B cell (primary cell): ENCODE measurements around the gene PIN4. TPM values are rescaled to one million over a fixed set of nuclear protein-coding genes. Genes with fewer than 3 reads are reported as not detected.

ENCODE experiments used
- ATAC-seq: fragments of 200-7000 bp; cut with Tn5 transposase; one replicate; pipeline ENCODE4 v1.10.0; 2021; ENCODE audit warnings: low read depth, mild to moderate bottlenecking, moderate number of reproducible peaks, moderate library complexity
- CTCF ChIA-PET: fragments of 350-600 bp; sonication (Branson Sonifier 250); formaldehyde crosslinking; loops from one replicate; lab custom pipeline; 2021; ENCODE audit warnings: antibody characterized with exemption, inconsistent platforms; lab: Charles Lee
- POLR2A ChIA-PET: fragments of 350-600 bp; sonication (Branson Sonifier 250); formaldehyde crosslinking; loops from one replicate; lab custom pipeline; 2021; ENCODE audit warnings: antibody characterized with exemption; lab: Charles Lee
- DNase-seq: peaks from one replicate; pipeline ENCODE4 v3.0.0; 2013
- H2AFZ ChIP-seq: 2 replicates; pipeline ENCODE4 v1.6.1; 2012; ENCODE audit warnings: mild to moderate bottlenecking, low read depth, low read length; ENCODE audit not compliant: insufficient read depth, poor library complexity, severe bottlenecking
- H3K27ac ChIP-seq, 2 donors: 1 replicate in 1 of 2; 2 replicates in 1 of 2; pipeline ENCODE4 v1.5.1; 2012 to 2013; ENCODE audit warnings: low read length in 2 of 2, mild to moderate bottlenecking in 2 of 2, moderate library complexity in 1 of 2
- H3K27me3 ChIP-seq, 4 experiments: fragments of 200-600 bp in 1 of 4; sonication (generic) in 1 of 4; replicated peaks in 1 of 4; 1 replicate in 2 of 4; 2 replicates in 2 of 4; pipeline versions ENCODE4 v1.6.1 to v1.7.0; 2013 to 2016; ENCODE audit warnings: low read length in 3 of 4, mild to moderate bottlenecking in 2 of 4, mixed read lengths in 1 of 4, moderate library complexity in 1 of 4; ENCODE audit not compliant: insufficient read depth in 4 of 4, control insufficient read depth in 3 of 4; ENCODE audit errors: control extremely low read depth in 1 of 4
- H3K36me3 ChIP-seq, 2 experiments: replicated peaks in 1 of 2; 1 replicate in 1 of 2; 2 replicates in 1 of 2; pipeline versions ENCODE4 v1.6.1 to v1.7.1; 2013; ENCODE audit warnings: low read length in 1 of 2; ENCODE audit not compliant: insufficient read depth in 2 of 2, control insufficient read depth in 1 of 2; ENCODE audit errors: control extremely low read depth in 1 of 2, extremely low read depth in 1 of 2
- H3K4me1 ChIP-seq, 2 donors: fragments of 200-600 bp in 1 of 2; sonication (generic) in 1 of 2; 1 replicate in 1 of 2; 2 replicates in 1 of 2; pipeline versions ENCODE4 v1.5.1 to v1.6.1; 2013 to 2017; ENCODE audit warnings: low read length in 2 of 2; ENCODE audit not compliant: control insufficient read depth in 2 of 2, insufficient read depth in 2 of 2
- H3K4me2 ChIP-seq: replicated peaks from 2 replicates; pipeline ENCODE3; 2012; ENCODE audit warnings: mild to moderate bottlenecking, low read depth, low read length; ENCODE audit not compliant: poor library complexity, severe bottlenecking
- H3K4me3 ChIP-seq, 5 experiments: fragments of 200-600 bp in 1 of 5; sonication (generic) in 1 of 5; 1 replicate in 3 of 5; 2 replicates in 2 of 5; pipeline versions ENCODE4 v1.5.1 to v1.7.0; 2011 to 2016; ENCODE audit warnings: low read length in 4 of 5, mild to moderate bottlenecking in 4 of 5, low read depth in 2 of 5, control low read depth in 1 of 5, moderate library complexity in 1 of 5; ENCODE audit not compliant: insufficient read depth in 1 of 5; ENCODE audit errors: control extremely low read depth in 1 of 5, extremely low read depth in 1 of 5
- H3K79me2 ChIP-seq: fragments of 200-600 bp; sonication (generic); one replicate; pipeline ENCODE4 v1.6.0; 2016; ENCODE audit warnings: low read length; ENCODE audit not compliant: control insufficient read depth, insufficient read depth
- H3K9ac ChIP-seq: fragments of 200-600 bp; sonication (generic); 2 replicates; pipeline ENCODE4 v1.6.1; 2017; ENCODE audit warnings: mild to moderate bottlenecking, low read length, moderate library complexity
- H3K9me3 ChIP-seq, 3 donors: one replicate each; pipeline versions ENCODE4 v1.6.1 to v1.7.1; 2013; ENCODE audit warnings: low read length in 2 of 3; ENCODE audit not compliant: control insufficient read depth in 2 of 3, insufficient read depth in 1 of 3; ENCODE audit errors: control extremely low read depth in 1 of 3
- H4K20me1 ChIP-seq: 2 replicates; pipeline ENCODE4 v1.6.0; 2012; ENCODE audit warnings: mild to moderate bottlenecking, low read length; ENCODE audit not compliant: insufficient read depth, control insufficient read depth, poor library complexity, severe bottlenecking
- H3K27ac Mint-ChIP-seq: one replicate; pipeline ENCODE4 v1.8.0; 2021; ENCODE audit warnings: mixed read lengths
- H3K27me3 Mint-ChIP-seq: one replicate; pipeline ENCODE4 v1.8.0; 2021; ENCODE audit warnings: mixed read lengths
- H3K4me1 Mint-ChIP-seq: one replicate; pipeline ENCODE4 v1.8.0; 2021; ENCODE audit warnings: mixed read lengths
- H3K4me3 Mint-ChIP-seq: one replicate; pipeline ENCODE4 v1.8.0; 2021; ENCODE audit warnings: mixed read lengths
- H3K9me3 Mint-ChIP-seq: one replicate; pipeline ENCODE4 v1.8.0; 2022; ENCODE audit warnings: mixed read lengths; ENCODE audit not compliant: insufficient read depth
- EZH2 ChIP-seq: IDR thresholded peaks from 2 replicates; pipeline ENCODE4 v1.6.1; 2012; ENCODE audit warnings: borderline replicate concordance, low read depth, mild to moderate bottlenecking, moderate library complexity, low read length; ENCODE audit not compliant: insufficient read depth, poor library complexity, severe bottlenecking
- WGBS: methylation state at CpG from one replicate; pipeline ENCODE4 v1.1.5; 2013; ENCODE audit warnings: missing lambda C conversion rate; ENCODE audit not compliant: insufficient coverage; 5-methylcytosine and 5-hydroxymethylcytosine counted together
- intact Hi-C: fragments of 100-400 bp; cut with micrococcal nuclease; formaldehyde crosslinking; loops from one replicate; pipeline ENCODE4 v1.10.0; 2022
- polyA plus RNA-seq: library from polyadenylated mRNA; depleted of rRNA; stranded (reverse); fragments of >200 nt; gene quantifications from 2 replicates; pipeline ENCODE4 v1.2.3, GENCODE V29; 2012
- total RNA-seq, 2 donors: library from RNA; stranded (reverse); fragments of 120-200 nt in 1 of 2; gene quantifications; 1 replicate in 1 of 2; 2 replicates in 1 of 2; pipeline versions ENCODE4 v1.2.3 to v1.2.4, GENCODE V29; 2013 to 2022
- TF ChIP-seq, protein P1 (sequence below): fragments of 200-600 bp; IDR thresholded peaks from one replicate; pipeline ENCODE4 v1.8.0; 2022; ENCODE audit warnings: antibody characterized with exemption, mild to moderate bottlenecking

The PIN4 gene
- total and polyA plus RNA-seq, 2 donors (not counting 1 experiment from before 2014, with no cell fraction given): 2.5 to 16.0 TPM

DNA sequence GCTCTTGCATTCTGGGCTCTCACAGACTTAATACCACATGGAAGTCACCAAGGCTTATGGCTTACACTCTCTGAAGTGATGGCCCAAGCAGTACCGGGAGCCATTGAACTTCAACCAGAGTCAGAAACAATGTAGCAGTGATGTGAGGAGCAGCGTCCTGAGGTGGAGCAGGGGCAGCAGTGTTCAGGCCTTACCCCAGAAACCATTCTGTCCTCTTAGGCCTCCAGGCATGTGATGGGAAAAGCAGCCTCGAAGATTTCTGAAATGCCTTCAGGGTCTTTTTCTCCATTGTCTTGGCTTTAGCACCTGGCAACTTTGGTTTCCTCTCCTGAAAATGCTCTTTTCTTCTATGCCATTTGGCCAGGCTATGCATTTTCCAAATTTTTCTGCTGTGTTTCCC, 22.8 kb upstream of the PIN4 start:
- ATAC-seq: no peak
- Histone ChIP-seq H3K79me2 (no peaks in the 10 kb centered on the region), H3K4me2 (no peak overlapping the region), H3K4me1 (no peaks in the 10 kb centered on the region), H3K9me3 (peaks cover 0 to 7% (median 0%) of the 10 kb centered on the region in 3 donors), H3K9ac (no peak overlapping the region), H3K27ac (no peak overlapping the region), H4K20me1 (no peaks in the 10 kb centered on the region), H2AFZ (no peak overlapping the region), H3K4me3 (no peak overlapping the region), H3K27me3 (no peaks in the 10 kb centered on the region), H3K36me3 (no peaks in the 10 kb centered on the region)
- Mint-ChIP-seq H3K9me3 (no peaks in the 10 kb centered on the region), H3K4me1 (no peaks in the 10 kb centered on the region), H3K27ac (no peak overlapping the region), H3K27me3 (peaks cover 5% of the 10 kb centered on the region), H3K4me3 (no peak overlapping the region)
- CTCF ChIA-PET: no interaction called here
- POLR2A ChIA-PET: no interaction called here
- 89% methylated on average over 1 of the region's 3 CpGs for WGBS
- DNase-seq: no peak
- intact Hi-C loops: no loop called here
- TF ChIP-seq, protein P1, sequence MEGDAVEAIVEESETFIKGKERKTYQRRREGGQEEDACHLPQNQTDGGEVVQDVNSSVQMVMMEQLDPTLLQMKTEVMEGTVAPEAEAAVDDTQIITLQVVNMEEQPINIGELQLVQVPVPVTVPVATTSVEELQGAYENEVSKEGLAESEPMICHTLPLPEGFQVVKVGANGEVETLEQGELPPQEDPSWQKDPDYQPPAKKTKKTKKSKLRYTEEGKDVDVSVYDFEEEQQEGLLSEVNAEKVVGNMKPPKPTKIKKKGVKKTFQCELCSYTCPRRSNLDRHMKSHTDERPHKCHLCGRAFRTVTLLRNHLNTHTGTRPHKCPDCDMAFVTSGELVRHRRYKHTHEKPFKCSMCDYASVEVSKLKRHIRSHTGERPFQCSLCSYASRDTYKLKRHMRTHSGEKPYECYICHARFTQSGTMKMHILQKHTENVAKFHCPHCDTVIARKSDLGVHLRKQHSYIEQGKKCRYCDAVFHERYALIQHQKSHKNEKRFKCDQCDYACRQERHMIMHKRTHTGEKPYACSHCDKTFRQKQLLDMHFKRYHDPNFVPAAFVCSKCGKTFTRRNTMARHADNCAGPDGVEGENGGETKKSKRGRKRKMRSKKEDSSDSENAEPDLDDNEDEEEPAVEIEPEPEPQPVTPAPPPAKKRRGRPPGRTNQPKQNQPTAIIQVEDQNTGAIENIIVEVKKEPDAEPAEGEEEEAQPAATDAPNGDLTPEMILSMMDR: no peak
- no peak for TF ChIP-seq EZH2

DNA sequence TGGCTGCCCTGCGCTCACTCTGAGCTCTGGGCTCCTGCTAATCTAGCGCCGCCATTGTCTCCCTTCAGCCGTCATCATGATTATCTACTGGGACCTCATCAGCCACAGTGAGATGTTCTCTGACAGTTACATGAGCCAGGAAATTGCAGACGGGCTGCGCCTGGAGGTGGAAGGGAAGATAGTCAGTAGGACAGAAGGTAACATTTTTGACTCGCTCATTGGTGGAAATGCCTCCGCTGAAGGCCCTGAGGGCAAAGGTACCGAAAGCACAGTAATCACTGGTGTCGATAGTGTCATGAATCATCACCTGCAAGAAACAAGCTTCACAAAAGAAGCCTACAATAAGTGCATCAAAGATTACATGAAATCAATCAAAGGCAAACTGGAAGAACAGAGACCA, 21.8 kb upstream of the PIN4 start:
- CTCF ChIA-PET: no interaction called here

More for the DNA sequence above, 21.8 kb upstream of the PIN4 start:
- 75% methylated on average over 4 of the region's 10 CpGs for whole genome bisulfite sequencing
- ATAC-seq (no peak), DNase-seq (no peak)
- Histone ChIP-seq H3K4me3 (no peak overlapping the region), H3K79me2 (no peaks in the 10 kb centered on the region), H3K4me2 (no peak overlapping the region), H3K4me1 (no peaks in the 10 kb centered on the region), H3K9ac (no peak overlapping the region), H3K9me3 (peaks cover 0 to 7% (median 0%) of the 10 kb centered on the region in 3 donors), H4K20me1 (no peaks in the 10 kb centered on the region), H3K27me3 (no peaks in the 10 kb centered on the region), H3K27ac (no peak overlapping the region), H2AFZ (no peak overlapping the region), H3K36me3 (no peaks in the 10 kb centered on the region)
- TF ChIP-seq, protein P1: no peak
- TF ChIP-seq EZH2: no peak
- POLR2A ChIA-PET: no interaction called here
- no peak overlapping the region for H3K4me3 Mint-ChIP-seq
- H3K4me1 Mint-ChIP-seq: no peaks in the 10 kb centered on the region
- no peak overlapping the region for H3K27ac Mint-ChIP-seq
- H3K9me3 Mint-ChIP-seq: no peaks in the 10 kb centered on the region
- peaks cover 5% of the 10 kb centered on the region for H3K27me3 Mint-ChIP-seq
- intact Hi-C loops: no loop called here
